CD4-positive, alpha-beta memory T cell (primary cell): ENCODE measurements around the gene LITAF. TPM values are rescaled to one million over a fixed set of nuclear protein-coding genes. Genes with fewer than 3 reads are reported as not detected.
"Not testable (repeated sequence)": the region's sequence is repeated elsewhere in the genome, so short reads cannot be mapped to it uniquely, and the experiment has no call there.

ENCODE experiments used
- CTCF ChIA-PET: fragments of 350-600 bp; sonication (Branson Sonifier 250); formaldehyde crosslinking; loops from one replicate; lab custom pipeline; 2021; ENCODE audit warnings: inconsistent platforms; ENCODE audit not compliant: partially characterized antibody; lab: Charles Lee
- POLR2A ChIA-PET: fragments of 350-600 bp; sonication (Branson Sonifier 250); formaldehyde crosslinking; loops from one replicate; lab custom pipeline; 2021; ENCODE audit not compliant: partially characterized antibody; lab: Charles Lee
- DNase-seq, 5 donors: peaks; one replicate each; pipeline versions ENCODE4 v3.0.0 to v3.0.0-alpha.2; 2020 to 2022; ENCODE audit warnings: mixed read lengths in 1 of 5
- H3K27ac ChIP-seq: one replicate; pipeline ENCODE4 v1.7.0; 2013; ENCODE audit warnings: low read depth, low read length
- H3K27me3 ChIP-seq: 2 replicates; pipeline ENCODE4 v1.7.0; 2013; ENCODE audit warnings: mild to moderate bottlenecking, low read length, moderate library complexity; ENCODE audit not compliant: insufficient read depth
- H3K36me3 ChIP-seq: 2 replicates; pipeline ENCODE4 v1.7.0; 2013; ENCODE audit warnings: mild to moderate bottlenecking, low read length, moderate library complexity; ENCODE audit not compliant: insufficient read depth
- H3K4me1 ChIP-seq: 2 replicates; pipeline ENCODE4 v1.7.0; 2013; ENCODE audit warnings: mild to moderate bottlenecking, low read length, moderate library complexity; ENCODE audit not compliant: insufficient read depth
- H3K4me3 ChIP-seq, 2 donors: one replicate each; pipeline ENCODE4 v1.7.0; 2013; ENCODE audit warnings: low read length in 2 of 2, mild to moderate bottlenecking in 1 of 2
- H3K9me3 ChIP-seq, 2 donors: one replicate each; pipeline ENCODE4 v1.7.0; 2013; ENCODE audit warnings: low read length in 2 of 2, control low read depth in 1 of 2; ENCODE audit not compliant: control insufficient read depth in 1 of 2
- H3K27ac Mint-ChIP-seq, 7 donors: one replicate each; pipeline ENCODE4 v1.8.0; 2020 to 2021; ENCODE audit warnings: mixed read lengths in 7 of 7, mild to moderate bottlenecking in 6 of 7, inconsistent platforms in 3 of 7, moderate library complexity in 3 of 7
- H3K27me3 Mint-ChIP-seq, 2 donors: one replicate each; pipeline ENCODE4 v1.8.0; 2020 to 2021; ENCODE audit warnings: mixed read lengths in 2 of 2
- H3K36me3 Mint-ChIP-seq, 2 donors: one replicate each; pipeline ENCODE4 v1.8.0; 2020 to 2021; ENCODE audit warnings: mixed read lengths in 2 of 2, inconsistent platforms in 1 of 2, mild to moderate bottlenecking in 1 of 2
- H3K4me1 Mint-ChIP-seq, 4 donors: one replicate each; pipeline ENCODE4 v1.8.0; 2020 to 2021; ENCODE audit warnings: mixed read lengths in 4 of 4, mild to moderate bottlenecking in 1 of 4
- H3K4me3 Mint-ChIP-seq, 8 donors: one replicate each; pipeline ENCODE4 v1.8.0; 2020 to 2021; ENCODE audit warnings: mixed read lengths in 8 of 8, mild to moderate bottlenecking in 7 of 8, moderate library complexity in 6 of 8, inconsistent platforms in 3 of 8
- H3K9me3 Mint-ChIP-seq, 8 donors: one replicate each; pipeline ENCODE4 v1.8.0; 2020 to 2021; ENCODE audit warnings: mixed read lengths in 8 of 8, mild to moderate bottlenecking in 5 of 8, inconsistent platforms in 3 of 8, moderate library complexity in 1 of 8
- intact Hi-C: fragments of 100-400 bp; cut with micrococcal nuclease; formaldehyde crosslinking; loops from one replicate; pipeline ENCODE4 v1.15.1; 2023
- polyA plus RNA-seq, 2 donors: library from polyadenylated mRNA; unstranded; fragments of 300-500 nt; fragmentation: Illumina TruSeq; gene quantifications; one replicate each; pipeline ENCODE4 v1.2.3, GENCODE V29; 2021
- total RNA-seq, 2 experiments: library from RNA; stranded (reverse); gene quantifications; one replicate each; pipeline ENCODE4 v1.2.3, GENCODE V29; 2021

LITAF gene
- total and polyA plus RNA-seq, 4 experiments from 2014 or later = 155 to 496 (median 250) TPM

GRCh38 chr16:11605891-11606290 lies 19.2 kb upstream of the LITAF start:
- Mint-ChIP-seq H3K4me1 (peaks cover 0 to 6% (median 3%) of the 10 kb centered on the region in 4 donors), H3K4me3 (no peak overlapping the region), H3K9me3 (no peaks in the 10 kb centered on the region), H3K36me3 (no peaks in the 10 kb centered on the region), H3K27ac (no peak overlapping the region), H3K27me3 (no peaks in the 10 kb centered on the region)
- ChIA-PET CTCF (no interaction called here), POLR2A (interaction anchor here (1.0 to 1.2 kb wide), 2 partner anchors 14 to 16 kb away, joined by 4 to 5 read pairs; no protein-coding TSS in a partner anchor)
- Histone ChIP-seq H3K4me1 (no peaks in the 10 kb centered on the region), H3K36me3 (no peaks in the 10 kb centered on the region), H3K4me3 (no peak overlapping the region), H3K27me3 (no peaks in the 10 kb centered on the region), H3K27ac (no peak overlapping the region), H3K9me3 (no peaks in the 10 kb centered on the region)
- DNase-seq = no peak
- intact Hi-C loops = no loop called here

GRCh38 chr16:11605564-11605886 lies 18.8 kb upstream of the LITAF start:
- DNase-seq = no peak
- ChIA-PET POLR2A (interaction anchor here (1.0 to 1.2 kb wide), 2 partner anchors 14 to 16 kb away, joined by 4 to 5 read pairs; no protein-coding TSS in a partner anchor), CTCF (no interaction called here)
- H3K27me3 ChIP-seq = no peaks in the 10 kb centered on the region
- Mint-ChIP-seq H3K4me1 (peaks cover 0 to 6% (median 3%) of the 10 kb centered on the region in 4 donors), H3K4me3 (no peak overlapping the region), H3K36me3 (no peaks in the 10 kb centered on the region), H3K27me3 (no peaks in the 10 kb centered on the region), H3K27ac (peak overlapping the region in 2 of 7 donors; percentile 47 to 64), H3K9me3 (no peaks in the 10 kb centered on the region)
- no peaks in the 10 kb centered on the region for H3K9me3 ChIP-seq
- H3K4me3 ChIP-seq = no peak overlapping the region
- no peaks in the 10 kb centered on the region for H3K4me1 ChIP-seq
- intact Hi-C loops = no loop called here
- no peaks in the 10 kb centered on the region for H3K36me3 ChIP-seq
- no peak overlapping the region for H3K27ac ChIP-seq

GRCh38 chr16:11604783-11605563 lies 18.3 kb upstream of the LITAF start:
- peaks cover 0 to 6% (median 3%) of the 10 kb centered on the region in 4 donors for H3K4me1 Mint-ChIP-seq
- H3K27me3 ChIP-seq = no peaks in the 10 kb centered on the region
- H3K9me3 ChIP-seq = no peaks in the 10 kb centered on the region
- no peaks in the 10 kb centered on the region for H3K9me3 Mint-ChIP-seq
- no peaks in the 10 kb centered on the region for H3K4me1 ChIP-seq
- H3K27ac ChIP-seq = no peak overlapping the region
- ChIA-PET POLR2A (interaction anchor here (1.0 to 1.2 kb wide), 2 partner anchors 15 to 17 kb away, joined by 4 to 5 read pairs; no protein-coding TSS in a partner anchor), CTCF (no interaction called here)
- H3K27me3 Mint-ChIP-seq = no peaks in the 10 kb centered on the region
- H3K36me3 Mint-ChIP-seq = no peaks in the 10 kb centered on the region
- H3K4me3 ChIP-seq = no peak overlapping the region
- intact Hi-C loops = no loop called here
- peak overlapping the region in 2 of 7 donors; percentile 47 to 64 for H3K27ac Mint-ChIP-seq
- DNase-seq = no peak
- no peaks in the 10 kb centered on the region for H3K36me3 ChIP-seq
- H3K4me3 Mint-ChIP-seq = no peak overlapping the region

DNA sequence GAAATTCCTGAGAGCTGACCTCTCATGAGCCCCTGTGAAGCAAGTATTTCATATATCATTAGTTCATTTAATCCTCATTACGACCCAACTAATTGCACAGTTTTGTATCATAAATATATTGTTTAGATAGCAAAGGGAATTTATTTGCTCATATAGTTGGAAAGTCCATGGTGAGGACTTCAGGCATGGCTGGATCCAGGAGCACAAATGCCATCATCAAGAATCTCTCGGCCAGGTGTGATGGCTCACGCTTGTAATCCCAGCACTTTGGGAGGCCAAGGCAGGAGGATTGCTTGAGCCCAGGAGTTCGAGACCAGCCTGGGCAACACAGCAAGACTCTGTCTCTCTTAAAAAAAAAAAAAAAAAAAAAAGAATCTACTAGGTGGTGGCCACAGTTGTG lies 17.6 kb upstream of the LITAF start:
- H3K4me1 ChIP-seq, H3K9me3 Mint-ChIP-seq, H3K4me3 ChIP-seq, H3K27me3 ChIP-seq, H3K27ac Mint-ChIP-seq, H3K4me1 Mint-ChIP-seq, H3K36me3 Mint-ChIP-seq, H3K27me3 Mint-ChIP-seq, DNase-seq, H3K9me3 ChIP-seq, H3K27ac ChIP-seq, intact Hi-C loops, H3K36me3 ChIP-seq, H3K4me3 Mint-ChIP-seq: not testable (repeated sequence)
- POLR2A ChIA-PET = interaction anchor here (0.8 to 1.8 kb wide), 2 partner anchors 18 to 23 kb away, joined by 3 to 5 read pairs; partner anchors contain the start of gene LITAF
- CTCF ChIA-PET = interaction anchor here (1.8 kb wide), 1 partner anchor 36 kb away, joined by 5 read pairs; no protein-coding TSS in a partner anchor

- Histone ChIP-seq H3K27ac (no peak overlapping the region), H3K36me3 (no peaks in the 10 kb centered on the region), H3K4me3 (no peak overlapping the region), H3K9me3 (no peaks in the 10 kb centered on the region), H3K27me3 (no peaks in the 10 kb centered on the region), H3K4me1 (no peaks in the 10 kb centered on the region)
- H3K4me1 Mint-ChIP-seq = peaks cover 0 to 5% (median under 1%) of the 10 kb centered on the region in 4 donors
- no peak for DNase-seq
- H3K27ac Mint-ChIP-seq = no peak overlapping the region
- H3K9me3 Mint-ChIP-seq = no peaks in the 10 kb centered on the region
- no peaks in the 10 kb centered on the region for H3K36me3 Mint-ChIP-seq
- intact Hi-C loops = no loop called here
- ChIA-PET POLR2A (interaction anchor here (0.8 to 1.8 kb wide), 2 partner anchors 17 to 22 kb away, joined by 3 to 5 read pairs; partner anchors contain the start of gene LITAF), CTCF (interaction anchor here (1.8 kb wide), 1 partner anchor 37 kb away, joined by 5 read pairs; no protein-coding TSS in a partner anchor)
- H3K4me3 Mint-ChIP-seq = no peak overlapping the region
- no peaks in the 10 kb centered on the region for H3K27me3 Mint-ChIP-seq
These were observed 16.6 kb upstream of the LITAF start for GRCh38 chr16:11603331-11603750.

GRCh38 chr16:11602321-11602720 lies 15.6 kb upstream of the LITAF start:
- Histone ChIP-seq H3K9me3 (no peaks in the 10 kb centered on the region), H3K4me3 (no peak overlapping the region), H3K27ac (no peak overlapping the region), H3K36me3 (no peaks in the 10 kb centered on the region), H3K27me3 (no peaks in the 10 kb centered on the region), H3K4me1 (no peaks in the 10 kb centered on the region)
- DNase-seq = no peak
- intact Hi-C loops = no loop called here
- Mint-ChIP-seq H3K4me1 (peaks cover 0 to 4% (median 3%) of the 10 kb centered on the region in 4 donors), H3K27ac (no peak overlapping the region), H3K36me3 (no peaks in the 10 kb centered on the region), H3K27me3 (no peaks in the 10 kb centered on the region), H3K9me3 (no peaks in the 10 kb centered on the region), H3K4me3 (no peak overlapping the region)
- CTCF ChIA-PET = interaction anchor here (0.8 to 1.8 kb wide), 2 partner anchors 15 to 38 kb away, joined by 3 to 5 read pairs; no protein-coding TSS in a partner anchor
- POLR2A ChIA-PET = interaction anchor here (0.7 kb wide), 1 partner anchor 11 kb away, joined by 3 read pairs; no protein-coding TSS in a partner anchor

DNA sequence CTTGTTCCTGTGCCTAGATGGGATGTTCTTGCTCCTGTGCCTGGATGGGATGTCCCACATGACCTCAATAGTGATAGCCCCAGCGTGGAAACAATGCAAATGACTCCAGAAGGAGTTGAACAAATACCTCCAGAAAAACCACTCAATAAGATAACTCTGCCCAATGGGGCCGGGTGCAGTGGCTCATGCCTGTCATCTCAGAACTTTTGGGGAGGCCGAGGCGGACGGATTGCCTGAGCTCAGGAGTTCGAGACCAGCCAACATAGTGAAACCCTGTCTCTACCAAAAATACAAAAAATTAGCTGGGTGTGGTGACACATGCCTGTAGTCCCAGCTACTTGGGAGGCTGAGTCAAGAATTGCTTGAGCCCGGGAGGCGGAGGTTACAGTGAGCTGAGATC lies 15.2 kb upstream of the LITAF start:
- Histone ChIP-seq H3K36me3 (no peaks in the 10 kb centered on the region), H3K4me1 (no peaks in the 10 kb centered on the region), H3K9me3 (no peaks in the 10 kb centered on the region), H3K27me3 (no peaks in the 10 kb centered on the region), H3K4me3 (no peak overlapping the region), H3K27ac (no peak overlapping the region)
- H3K27ac Mint-ChIP-seq = no peak overlapping the region
- intact Hi-C loops = no loop called here
- ChIA-PET CTCF (interaction anchor here (0.8 kb wide), 1 partner anchor 14 kb away, joined by 3 read pairs; no protein-coding TSS in a partner anchor), POLR2A (interaction anchor here (0.7 to 1.3 kb wide), 2 partner anchors 11 to 16 kb away, joined by 3 to 4 read pairs; no protein-coding TSS in a partner anchor)
- no peak for DNase-seq
- no peaks in the 10 kb centered on the region for H3K36me3 Mint-ChIP-seq
- H3K4me3 Mint-ChIP-seq = no peak overlapping the region
- no peaks in the 10 kb centered on the region for H3K27me3 Mint-ChIP-seq
- no peaks in the 10 kb centered on the region for H3K9me3 Mint-ChIP-seq
- H3K4me1 Mint-ChIP-seq = peaks cover 1 to 8% (median 6%) of the 10 kb centered on the region in 4 donors
